ENCODE results near the gene ANO7.
"Not testable (repeated sequence)": the region's sequence is repeated elsewhere in the genome, so short reads cannot be mapped to it uniquely, and the experiment has no call there.

ANO7 gene

GRCh38 chr2:241194811-241195210, 6.3 kb downstream of the ANO7 start:
- no peak for DNase-seq

DNA sequence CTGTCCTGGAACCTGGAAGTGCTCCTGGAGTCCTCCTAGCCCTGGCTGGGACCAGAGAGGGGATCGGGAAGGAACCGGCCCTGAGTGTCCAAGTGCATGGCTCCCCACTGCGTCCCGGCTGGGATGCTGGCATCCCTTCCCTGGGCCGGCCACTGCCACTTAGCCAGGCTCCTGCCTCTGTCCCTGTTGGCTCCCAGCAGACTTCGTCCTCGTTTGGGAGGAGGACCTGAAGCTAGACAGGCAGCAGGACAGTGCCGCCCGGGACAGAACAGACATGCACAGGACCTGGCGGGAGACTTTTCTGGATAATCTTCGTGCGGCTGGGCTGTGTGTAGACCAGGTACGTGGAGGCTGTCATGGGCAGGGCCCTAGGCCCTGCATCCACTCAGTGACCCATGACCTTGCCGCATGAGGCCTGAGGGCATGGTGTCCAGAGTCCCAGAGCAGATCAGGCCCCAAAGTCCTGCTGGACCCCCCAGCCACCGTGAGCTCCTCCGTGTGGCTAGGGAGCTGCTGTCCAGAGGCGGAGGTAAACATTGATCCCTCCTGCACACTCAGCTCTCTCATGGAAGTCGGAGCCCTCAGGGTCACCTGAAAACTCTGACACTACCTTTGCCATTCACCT, 7.1 kb downstream of the ANO7 start:
- DNase-seq, result no peak

- DNase-seq, result not testable (repeated sequence)
Observed at GRCh38 chr2:241197246-241197645, 8.8 kb downstream of the ANO7 start.

- DNase-seq, result no peak
Observed at GRCh38 chr2:241197947-241198346, 9.5 kb downstream of the ANO7 start.

- no peak for DNase-seq
Observed at GRCh38 chr2:241198381-241199279, 10.2 kb downstream of the ANO7 start.

GRCh38 chr2:241199286-241199685, 10.8 kb downstream of the ANO7 start:
- DNase-seq, result no peak

GRCh38 chr2:241199897-241200821, 11.7 kb downstream of the ANO7 start:
- DNase-seq, result no peak

DNA sequence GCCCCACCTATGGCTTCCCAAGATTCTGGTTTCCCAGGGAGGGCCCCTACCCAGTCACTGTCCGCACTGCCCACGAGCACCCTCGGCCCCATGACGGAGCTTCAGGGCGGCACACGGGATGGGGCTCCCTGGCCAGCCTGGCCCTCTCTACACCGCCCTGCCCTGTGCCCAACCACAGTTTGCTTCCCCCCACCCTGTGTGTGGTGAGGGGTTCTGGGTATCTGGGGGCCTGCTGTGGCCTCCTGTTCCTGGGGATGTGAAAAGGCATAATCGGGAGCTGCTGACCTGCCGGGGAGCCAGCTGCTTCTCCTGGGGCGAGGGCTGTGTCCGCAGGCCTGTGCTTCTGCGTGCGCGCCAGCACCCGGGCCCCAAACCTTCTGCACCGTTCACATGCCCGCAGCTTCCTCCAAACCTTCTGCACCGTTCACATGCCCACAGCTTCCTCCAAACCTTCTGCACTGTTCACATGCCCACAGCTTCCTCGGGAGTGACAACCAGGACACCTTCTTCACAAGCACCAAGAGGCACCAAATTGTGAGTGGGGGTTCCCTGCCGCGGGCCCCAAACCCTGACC, 12.4 kb downstream of the ANO7 start:
- DNase-seq, result no peak

- DNase-seq, result no peak
Observed at GRCh38 chr2:241201445-241202267, 13.2 kb downstream of the ANO7 start.

- DNase-seq, result no peak
Observed at GRCh38 chr2:241202268-241202585, 13.8 kb downstream of the ANO7 start.

GRCh38 chr2:241202681-241203080, 14.2 kb downstream of the ANO7 start:
- no peak for DNase-seq

- no peak for DNase-seq
Observed at GRCh38 chr2:241203218-241204009, 14.9 kb downstream of the ANO7 start.

GRCh38 chr2:241204010-241204384, 15.5 kb downstream of the ANO7 start:
- DNase-seq, result no peak

DNA sequence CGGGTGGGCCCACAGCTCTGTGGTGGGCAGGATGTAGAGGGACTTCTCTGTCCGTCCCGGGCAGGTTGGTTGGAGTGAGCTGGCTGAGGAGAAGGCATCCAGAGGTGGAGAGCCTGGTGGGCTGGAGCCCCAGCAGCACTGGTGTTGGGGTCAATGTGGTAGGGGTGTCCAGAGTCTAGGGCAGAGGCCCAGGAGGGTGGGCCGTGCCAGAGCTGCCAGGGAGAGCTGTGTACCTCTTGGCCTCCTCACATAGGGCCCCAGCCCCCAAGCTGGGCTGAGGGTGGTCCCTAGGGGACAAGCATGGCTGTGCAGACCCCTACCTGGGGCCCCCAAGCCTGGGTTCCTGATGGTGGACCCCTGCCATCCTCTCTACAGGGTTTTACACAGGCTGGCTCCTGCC, 16.0 kb downstream of the ANO7 start:
- no peak for DNase-seq

DNA sequence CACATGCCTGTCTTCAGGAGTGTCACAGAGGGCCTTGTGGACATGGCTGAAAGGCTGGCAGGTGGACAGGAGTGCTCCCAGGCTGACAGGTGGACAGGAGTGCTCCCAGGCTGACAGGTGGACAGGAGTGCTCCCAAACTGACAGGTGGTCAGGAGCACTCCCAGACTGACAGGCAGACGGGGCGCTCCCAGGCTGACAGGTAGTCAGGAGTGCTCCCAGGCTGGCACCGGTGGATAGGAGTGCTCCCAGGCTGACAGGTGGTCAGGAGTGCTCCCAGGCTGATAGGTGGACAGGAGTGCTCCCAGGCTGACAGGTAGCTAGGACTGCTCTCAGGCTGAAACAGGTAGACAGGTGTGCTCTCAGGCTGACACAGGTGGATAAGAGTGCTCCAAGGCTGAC, 16.6 kb downstream of the ANO7 start:
- DNase-seq, result no peak

- DNase-seq, result no peak
Observed at GRCh38 chr2:241207151-241207550, 18.7 kb downstream of the ANO7 start.

DNA sequence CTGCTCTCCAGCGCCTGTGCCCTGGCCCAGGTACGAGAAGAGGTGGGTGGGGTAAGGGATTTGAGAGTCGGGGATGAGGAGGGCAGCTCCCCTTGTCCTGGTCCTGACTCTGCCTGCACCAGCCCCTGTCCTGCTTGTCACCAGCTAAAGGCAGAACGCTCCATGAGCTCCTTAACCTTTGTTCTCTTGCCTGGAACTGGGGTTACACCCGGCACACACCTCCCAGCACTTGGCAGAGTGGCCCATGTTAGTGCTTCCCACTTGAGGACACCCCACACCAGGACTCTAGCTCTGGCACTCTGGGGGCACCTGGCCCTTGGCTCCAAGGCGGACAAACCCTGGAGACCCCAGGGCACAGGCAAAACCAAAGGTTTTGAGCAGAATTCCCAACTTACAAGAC, 19.2 kb downstream of the ANO7 start:
- DNase-seq, result no peak

GRCh38 chr2:241208058-241208457, 19.6 kb downstream of the ANO7 start:
- DNase-seq, result no peak

- no peak for DNase-seq
Observed at GRCh38 chr2:241209271-241209670, 20.8 kb downstream of the ANO7 start.

DNA sequence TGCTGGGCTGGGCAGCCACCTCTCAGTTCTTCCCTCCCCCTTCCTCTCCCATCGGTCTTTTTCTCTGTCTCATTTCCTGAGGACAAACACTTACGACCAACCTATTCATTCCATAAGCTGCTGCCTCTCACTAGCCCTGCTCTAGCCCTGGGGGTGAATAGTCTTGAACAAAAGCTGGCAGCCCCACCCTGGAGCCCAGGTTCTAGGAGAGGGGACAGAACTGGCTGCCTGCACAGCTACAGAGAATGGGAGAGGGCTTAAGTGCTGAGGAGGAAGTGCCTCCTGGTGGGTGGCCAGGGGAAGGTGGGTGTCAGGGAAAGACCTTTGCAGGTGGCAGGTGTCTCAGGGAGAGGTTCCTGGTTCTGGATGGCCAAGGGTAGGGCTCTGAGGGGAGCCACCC, 22.8 kb downstream of the ANO7 start:
- no peak for DNase-seq

- no peak for DNase-seq
Observed at GRCh38 chr2:241213041-241213440, 24.6 kb downstream of the ANO7 start.

All from right forelimb (tissue), 1 donor.